Endothelial cell of umbilical vein (primary cell): ENCODE measurements around the gene TRAPPC5. TPM values are rescaled to one million over a fixed set of nuclear protein-coding genes. Genes with fewer than 3 reads are reported as not detected.

ENCODE experiments used
- BruUV-seq: library from RNA; stranded (reverse); fragments of 400-500 nt; replicated peaks from 2 replicates; lab custom pipeline; 2021; lab: Mats Ljungman, UMichigan
- CTCF ChIA-PET: fragments of 300-600, 350-600 bp; sonication (Branson Sonifier 250); formaldehyde crosslinking; loops from one replicate; lab custom pipeline; 2021; ENCODE audit warnings: antibody characterized with exemption, inconsistent platforms; lab: Charles Lee
- POLR2A ChIA-PET: fragments of 300-600, 350-600 bp; sonication (Branson Sonifier 250); formaldehyde crosslinking; loops from one replicate; lab custom pipeline; 2021; ENCODE audit warnings: antibody characterized with exemption, inconsistent platforms; lab: Charles Lee
- DNase-seq: peaks from one replicate; pipeline ENCODE4 v3.0.0-alpha.2; 2011; ENCODE audit warnings: low read depth, low spot score
- FAIRE-seq: peaks from 2 replicates; lab custom pipeline; 2011; peaks lifted over from hg19 to GRCh38; lab: Jason Lieb, UNC
- H2AFZ ChIP-seq: 2 replicates; pipeline ENCODE4 v1.6.0; 2012; ENCODE audit warnings: low read depth, low read length, control low read depth, inconsistent platforms
- H3K27ac ChIP-seq: 2 replicates; pipeline ENCODE4 v1.5.1; 2011; ENCODE audit warnings: low read depth, mild to moderate bottlenecking, control low read depth, low read length, moderate library complexity; ENCODE audit not compliant: insufficient read depth
- H3K27me3 ChIP-seq, 2 experiments: 2 replicates each; pipeline versions ENCODE4 v1.6.0 to v1.6.1; 2011; ENCODE audit warnings: low read length in 2 of 2, mixed read lengths in 1 of 2; ENCODE audit not compliant: control insufficient read depth in 2 of 2, insufficient read depth in 2 of 2
- H3K36me3 ChIP-seq, 2 experiments: 2 replicates in 1 of 2; 3 replicates in 1 of 2; pipeline ENCODE4 v1.5.1; 2011; ENCODE audit warnings: low read length in 2 of 2, mild to moderate bottlenecking in 1 of 2, moderate library complexity in 1 of 2; ENCODE audit not compliant: control insufficient read depth in 2 of 2, insufficient read depth in 2 of 2; ENCODE audit errors: extremely low read depth in 1 of 2
- H3K4me1 ChIP-seq: 3 replicates; pipeline ENCODE4 v1.5.1; 2011; ENCODE audit warnings: mild to moderate bottlenecking, low read length; ENCODE audit not compliant: control insufficient read depth, insufficient read depth; ENCODE audit errors: extremely low read depth
- H3K4me2 ChIP-seq: 2 replicates; pipeline ENCODE4 v1.6.1; 2011; ENCODE audit warnings: low read length, control low read depth, mixed read lengths; ENCODE audit not compliant: insufficient read depth
- H3K4me3 ChIP-seq, 3 experiments: fragments of 200-600 bp in 1 of 3; sonication (generic), shearing (Covaris generic) in 1 of 3; replicated peaks in 1 of 3; 2 replicates each; pipeline ENCODE4 v1.5.1; 2011 to 2016; ENCODE audit warnings: control low read depth in 3 of 3, low read length in 3 of 3, mild to moderate bottlenecking in 2 of 3, inconsistent platforms in 1 of 3, low read depth in 1 of 3, moderate library complexity in 1 of 3; ENCODE audit not compliant: insufficient read depth in 1 of 3
- H3K79me2 ChIP-seq: 2 replicates; pipeline ENCODE4 v1.6.0; 2012; ENCODE audit warnings: low read length, inconsistent platforms; ENCODE audit not compliant: control insufficient read depth, insufficient read depth
- H3K9ac ChIP-seq: replicated peaks from 2 replicates; pipeline ENCODE3; 2011; ENCODE audit warnings: low read length, control low read depth; ENCODE audit not compliant: insufficient read depth; ENCODE audit errors: extremely low read depth
- H3K9me1 ChIP-seq: replicated peaks from 3 replicates; pipeline ENCODE4 v1.6.0; 2011; ENCODE audit warnings: mild to moderate bottlenecking, low read length; ENCODE audit not compliant: control insufficient read depth, insufficient read depth; ENCODE audit errors: extremely low read depth
- H3K9me3 ChIP-seq: replicated peaks from 2 replicates; pipeline ENCODE4 v1.5.1; 2012; ENCODE audit warnings: low read length, inconsistent platforms; ENCODE audit not compliant: control insufficient read depth, insufficient read depth
- H4K20me1 ChIP-seq: replicated peaks from 2 replicates; pipeline ENCODE3; 2011; ENCODE audit warnings: mild to moderate bottlenecking, low read length; ENCODE audit not compliant: control insufficient read depth, insufficient read depth; ENCODE audit errors: extremely low read depth
- EZH2 ChIP-seq: IDR thresholded peaks from 2 replicates; pipeline ENCODE4 v1.6.1; 2012; ENCODE audit warnings: borderline replicate concordance, low read depth, mild to moderate bottlenecking, moderate library complexity, low read length, inconsistent platforms; ENCODE audit not compliant: severe bottlenecking
- FOS ChIP-seq: IDR thresholded peaks from 2 replicates; pipeline ENCODE4 v1.6.1; 2011; ENCODE audit warnings: mild to moderate bottlenecking, low read length, moderate library complexity, borderline replicate concordance; ENCODE audit not compliant: insufficient read depth
- GATA2 ChIP-seq: IDR thresholded peaks from 2 replicates; pipeline ENCODE4 v1.7.0; 2011; ENCODE audit warnings: low read depth, mild to moderate bottlenecking, moderate library complexity, mixed read lengths, low read length; ENCODE audit not compliant: insufficient read length, insufficient read depth
- JUN ChIP-seq: IDR thresholded peaks from 2 replicates; pipeline ENCODE4 v1.6.1; 2011; ENCODE audit warnings: borderline replicate concordance, low read depth; ENCODE audit not compliant: insufficient read length, insufficient read depth
- MYC ChIP-seq: IDR thresholded peaks from one replicate; pipeline ENCODE4 v1.6.1; 2011; ENCODE audit warnings: mild to moderate bottlenecking, low read depth, low read length
- POLR2A ChIP-seq: IDR thresholded peaks from 2 replicates; pipeline ENCODE4 v1.6.1; 2012; ENCODE audit warnings: low read depth, mild to moderate bottlenecking, control low read depth, low read length
- POLR2AphosphoS5 ChIP-seq: IDR thresholded peaks from 2 replicates; pipeline ENCODE4 v1.6.1; 2012; ENCODE audit warnings: low read depth, mild to moderate bottlenecking, control low read depth, low read length, moderate library complexity; ENCODE audit not compliant: insufficient read depth
- dilution Hi-C: fragments of 300-500 bp; cut with MboI; formaldehyde crosslinking; loops from one replicate; pipeline ENCODE4 v1.15.0; 2019; ENCODE audit warnings: low sequenced_read_pairs; ENCODE audit not compliant: extremely low pct_ligation_motif_present
- intact Hi-C: fragments of 100-400 bp; cut with micrococcal nuclease; formaldehyde crosslinking; loops from one replicate; pipeline ENCODE4 v1.10.0; 2022
- polyA plus RNA-seq, 4 experiments: library from polyadenylated mRNA; depleted of rRNA in 3 of 4; stranded (reverse) in 3 of 4; unstranded in 1 of 4; fragments of >200 nt; gene quantifications; 2 replicates each; pipeline versions ENCODE4 v1.2.1 to v1.2.3, GENCODE V29; 2011 to 2012; ENCODE audit warnings: missing spikeins in 1 of 4
- total RNA-seq: library from RNA; stranded (reverse); gene quantifications from 2 replicates; pipeline ENCODE4 v1.2.3, GENCODE V29; 2021
- TF ChIP-seq, protein P1 (sequence below): IDR thresholded peaks from 2 replicates; pipeline ENCODE4 v1.6.1; 2011; ENCODE audit not compliant: insufficient read depth, insufficient read length
- TF ChIP-seq, protein P2 (sequence below), 2 donors: IDR thresholded peaks; 1 replicate in 1 of 2; 2 replicates in 1 of 2; pipeline ENCODE4 v1.5.1; 2011; ENCODE audit warnings: low read length in 2 of 2, mild to moderate bottlenecking in 2 of 2, moderate library complexity in 2 of 2, control low read depth in 1 of 2, inconsistent platforms in 1 of 2, low read depth in 1 of 2; ENCODE audit not compliant: insufficient read depth in 1 of 2; ENCODE audit errors: extremely low read depth in 1 of 2

Gene TRAPPC5
- total and polyA plus RNA-seq, 2 donors (not counting 3 experiments of a cell fraction or from before 2014, with no cell fraction given): 114 to 172 TPM

DNA sequence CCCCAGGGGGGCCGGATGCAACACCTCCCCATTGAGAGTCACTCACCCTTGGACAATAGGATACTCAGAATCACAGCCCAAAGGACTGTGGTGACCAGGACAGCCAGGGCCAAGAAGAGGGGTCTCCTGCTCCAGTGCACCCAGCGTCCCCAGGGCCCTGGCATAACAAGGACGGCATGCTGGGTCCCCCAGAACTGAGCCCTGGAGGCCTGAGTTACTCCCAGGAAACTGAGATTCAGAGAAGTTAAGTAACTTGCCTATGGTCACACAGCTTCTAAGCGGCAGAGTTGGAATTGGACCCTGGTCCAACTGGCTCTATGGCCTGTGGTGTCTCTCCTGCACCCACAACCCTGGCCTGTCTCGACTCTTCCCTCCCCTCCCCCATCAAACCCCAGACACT is 51.0 kb downstream of the TRAPPC5 start:
- Histone ChIP-seq H3K4me2 (no peak overlapping the region), H3K4me3 (no peak overlapping the region), H3K27me3 (peaks cover 36 to 40% of the 10 kb centered on the region in 2 experiments), H3K79me2 (no peaks in the 10 kb centered on the region), H3K36me3 (no peaks in the 10 kb centered on the region), H2AFZ (no peak overlapping the region), H3K27ac (no peak overlapping the region), H3K9ac (no peak overlapping the region), H3K9me1 (no peaks in the 10 kb centered on the region), H3K4me1 (no peaks in the 10 kb centered on the region), H3K9me3 (no peaks in the 10 kb centered on the region), H4K20me1 (no peaks in the 10 kb centered on the region)
- BruUV-seq: no TSS peak
- FAIRE-seq (no peak), DNase-seq (no peak)
- dilution Hi-C loops (no loop called here), intact Hi-C loops (no loop called here)
- ChIA-PET CTCF (interaction anchor here (1.2 kb wide), 1 partner anchor 51 kb away, joined by 3 read pairs; the partner anchor contains the start of gene TRAPPC5), POLR2A (no interaction called here)
- TF ChIP-seq GATA2 (no peak), JUN (no peak), MYC (no peak), POLR2A (no peak), EZH2 (no peak), FOS (no peak), POLR2AphosphoS5 (no peak)
- TF ChIP-seq, protein P1, sequence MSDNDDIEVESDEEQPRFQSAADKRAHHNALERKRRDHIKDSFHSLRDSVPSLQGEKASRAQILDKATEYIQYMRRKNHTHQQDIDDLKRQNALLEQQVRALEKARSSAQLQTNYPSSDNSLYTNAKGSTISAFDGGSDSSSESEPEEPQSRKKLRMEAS: no peak
- TF ChIP-seq, protein P2, sequence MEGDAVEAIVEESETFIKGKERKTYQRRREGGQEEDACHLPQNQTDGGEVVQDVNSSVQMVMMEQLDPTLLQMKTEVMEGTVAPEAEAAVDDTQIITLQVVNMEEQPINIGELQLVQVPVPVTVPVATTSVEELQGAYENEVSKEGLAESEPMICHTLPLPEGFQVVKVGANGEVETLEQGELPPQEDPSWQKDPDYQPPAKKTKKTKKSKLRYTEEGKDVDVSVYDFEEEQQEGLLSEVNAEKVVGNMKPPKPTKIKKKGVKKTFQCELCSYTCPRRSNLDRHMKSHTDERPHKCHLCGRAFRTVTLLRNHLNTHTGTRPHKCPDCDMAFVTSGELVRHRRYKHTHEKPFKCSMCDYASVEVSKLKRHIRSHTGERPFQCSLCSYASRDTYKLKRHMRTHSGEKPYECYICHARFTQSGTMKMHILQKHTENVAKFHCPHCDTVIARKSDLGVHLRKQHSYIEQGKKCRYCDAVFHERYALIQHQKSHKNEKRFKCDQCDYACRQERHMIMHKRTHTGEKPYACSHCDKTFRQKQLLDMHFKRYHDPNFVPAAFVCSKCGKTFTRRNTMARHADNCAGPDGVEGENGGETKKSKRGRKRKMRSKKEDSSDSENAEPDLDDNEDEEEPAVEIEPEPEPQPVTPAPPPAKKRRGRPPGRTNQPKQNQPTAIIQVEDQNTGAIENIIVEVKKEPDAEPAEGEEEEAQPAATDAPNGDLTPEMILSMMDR (IDR thresholded peaks at IDR 0.05; ENCODE audit: extremely low read depth in 1 of 2, insufficient read depth in 1 of 2, low read depth in 1 of 2, low read length in 2 of 2): no peak
